IMR-90 (cell line): ENCODE data around the gene ITFG2. TPM values are rescaled to one million over a fixed set of nuclear protein-coding genes. Genes with fewer than 3 reads are reported as not detected.

Source experiments
- ATAC-seq: fragments of 200-7000 bp; cut with Tn5 transposase; 2 replicates; pipeline ENCODE4 v1.9.1; 2020; ENCODE audit warnings: low read depth, mild to moderate bottlenecking, moderate library complexity
- BruUV-seq: library from RNA; stranded (reverse); fragments of 400-500 nt; replicated peaks from 2 replicates; lab custom pipeline; 2021; lab: Mats Ljungman, UMichigan
- CTCF ChIA-PET: fragments of 300-600 bp; formaldehyde crosslinking; extraction: SDS; loops from one replicate; lab custom pipeline; 2021; ENCODE audit warnings: antibody characterized with exemption; lab: Yijun Ruan, JAX
- POLR2A ChIA-PET: fragments of 300-600 bp; sonication (Branson Sonifier 250); formaldehyde crosslinking; loops from one replicate; lab custom pipeline; 2022; ENCODE audit warnings: antibody characterized with exemption; ENCODE audit not compliant: unreplicated experiment; lab: Charles Lee
- DNase-seq: peaks from one replicate; pipeline ENCODE4 v3.0.0; 2013
- H2AFZ ChIP-seq: replicated peaks from 2 replicates; pipeline ENCODE3; 2013; ENCODE audit warnings: low read length, mild to moderate bottlenecking; ENCODE audit not compliant: poor library complexity
- H2AK5ac ChIP-seq: 2 replicates; pipeline ENCODE4 v1.6.1; 2013; ENCODE audit warnings: low read depth, low read length, inconsistent platforms
- H2AK9ac ChIP-seq: replicated peaks from 2 replicates; pipeline ENCODE3; 2013; ENCODE audit warnings: mild to moderate bottlenecking, low read depth, low read length, moderate library complexity; ENCODE audit not compliant: poor library complexity
- H2BK120ac ChIP-seq: 2 replicates; pipeline ENCODE4 v1.6.1; 2013; ENCODE audit warnings: low read depth, low read length, inconsistent platforms
- H2BK15ac ChIP-seq: 3 replicates; pipeline ENCODE4 v1.6.1; 2013; ENCODE audit warnings: low read depth, low read length, inconsistent platforms
- H2BK20ac ChIP-seq: 2 replicates; pipeline ENCODE4 v1.6.1; 2013; ENCODE audit warnings: low read depth, mild to moderate bottlenecking, inconsistent platforms, low read length, moderate library complexity
- H2BK5ac ChIP-seq: 2 replicates; pipeline ENCODE4 v1.6.1; 2013; ENCODE audit warnings: mild to moderate bottlenecking, low read depth, low read length, inconsistent platforms; ENCODE audit not compliant: poor library complexity, severe bottlenecking
- H3K14ac ChIP-seq: replicated peaks from 2 replicates; pipeline ENCODE4 v1.6.1; 2013; ENCODE audit warnings: low read depth, low read length, inconsistent platforms
- H3K18ac ChIP-seq: 2 replicates; pipeline ENCODE4 v1.6.1; 2013; ENCODE audit warnings: low read depth, low read length, control low read depth
- H3K23ac ChIP-seq: 2 replicates; pipeline ENCODE4 v1.6.1; 2013; ENCODE audit warnings: low read depth, low read length, inconsistent platforms
- H3K27ac ChIP-seq: 2 replicates; pipeline ENCODE4 v1.5.1; 2013; ENCODE audit warnings: mild to moderate bottlenecking, control low read depth, low read length; ENCODE audit not compliant: insufficient read depth
- H3K27me3 ChIP-seq: 2 replicates; pipeline ENCODE4 v1.6.1; 2013; ENCODE audit warnings: low read length; ENCODE audit not compliant: control insufficient read depth, insufficient read depth
- H3K36me3 ChIP-seq: 2 replicates; pipeline ENCODE4 v1.6.1; 2013; ENCODE audit warnings: low read length, mixed read lengths; ENCODE audit not compliant: control insufficient read depth, insufficient read depth
- H3K4ac ChIP-seq: 2 replicates; pipeline ENCODE4 v1.6.1; 2013; ENCODE audit warnings: low read depth, low read length, inconsistent platforms
- H3K4me1 ChIP-seq: 2 replicates; pipeline ENCODE4 v1.6.1; 2013; ENCODE audit warnings: low read length, mixed read lengths; ENCODE audit not compliant: control insufficient read depth, insufficient read depth
- H3K4me2 ChIP-seq: 2 replicates; pipeline ENCODE4 v1.6.1; 2013; ENCODE audit warnings: low read depth, mild to moderate bottlenecking, control low read depth, low read length, moderate library complexity
- H3K4me3 ChIP-seq: 2 replicates; pipeline ENCODE4 v1.5.1; 2013; ENCODE audit warnings: low read depth, mild to moderate bottlenecking, control low read depth, low read length, moderate library complexity; ENCODE audit not compliant: insufficient read depth
- H3K56ac ChIP-seq: 2 replicates; pipeline ENCODE4 v1.6.1; 2013; ENCODE audit warnings: low read length, inconsistent platforms; ENCODE audit not compliant: insufficient read depth; ENCODE audit errors: extremely low read depth
- H3K79me1 ChIP-seq, 2 experiments: 2 replicates each; pipeline ENCODE4 v1.6.1; 2013; ENCODE audit warnings: low read length in 2 of 2, inconsistent platforms in 1 of 2, low read depth in 1 of 2
- H3K9ac ChIP-seq: 2 replicates; pipeline ENCODE4 v1.6.1; 2013; ENCODE audit warnings: low read depth, low read length, control low read depth
- H3K9me1 ChIP-seq: 2 replicates; pipeline ENCODE4 v1.6.1; 2013; ENCODE audit warnings: low read length, inconsistent platforms; ENCODE audit not compliant: insufficient read depth
- H3K9me3 ChIP-seq: 2 replicates; pipeline ENCODE4 v1.6.1; 2013; ENCODE audit warnings: low read length; ENCODE audit not compliant: control insufficient read depth, insufficient read depth
- H4K20me1 ChIP-seq: 2 replicates; pipeline ENCODE4 v1.6.1; 2013; ENCODE audit warnings: low read length, inconsistent platforms; ENCODE audit not compliant: insufficient read depth
- H4K5ac ChIP-seq: 2 replicates; pipeline ENCODE4 v1.6.1; 2013; ENCODE audit warnings: mild to moderate bottlenecking, low read depth, low read length, control low read depth
- H4K8ac ChIP-seq, 2 experiments: 2 replicates each; pipeline ENCODE4 v1.6.1; 2013; ENCODE audit warnings: low read depth in 2 of 2, low read length in 2 of 2, control low read depth in 1 of 2, inconsistent platforms in 1 of 2
- H4K91ac ChIP-seq: 2 replicates; pipeline ENCODE4 v1.6.1; 2013; ENCODE audit warnings: low read depth, low read length, inconsistent platforms; ENCODE audit not compliant: insufficient read depth
- BHLHE40 ChIP-seq: fragments of 150-350 bp; IDR thresholded peaks from 2 replicates; pipeline ENCODE4 v1.6.1; 2016; ENCODE audit warnings: mild to moderate bottlenecking, low read depth, low read length
- CEBPB ChIP-seq: IDR thresholded peaks from 2 replicates; pipeline ENCODE4 v1.6.1; 2012; ENCODE audit warnings: low read depth, low read length, improper control_type of control experiment
- CHD1 ChIP-seq: IDR thresholded peaks from 2 replicates; pipeline ENCODE4 v1.6.1; 2012; ENCODE audit warnings: low read depth, low read length, improper control_type of control experiment
- CTCF ChIP-seq: conservative IDR thresholded peaks from 2 replicates; pipeline ENCODE4 v1.5.1; 2012; ENCODE audit warnings: mild to moderate bottlenecking, low read depth, low read length, improper control_type of control experiment
- ELK1 ChIP-seq: fragments of 150-350 bp; IDR thresholded peaks from 2 replicates; pipeline ENCODE4 v1.6.1; 2016; ENCODE audit warnings: low read depth, mild to moderate bottlenecking, low read length, moderate library complexity, borderline replicate concordance
- FOS ChIP-seq: fragments of 150-350 bp; IDR thresholded peaks from 2 replicates; pipeline ENCODE4 v1.6.1; 2016; ENCODE audit warnings: low read depth, low read length
- MAFK ChIP-seq: IDR thresholded peaks from 2 replicates; pipeline ENCODE4 v1.6.1; 2012; ENCODE audit warnings: low read depth, low read length, improper control_type of control experiment
- MAZ ChIP-seq: IDR thresholded peaks from 2 replicates; pipeline ENCODE4 v1.6.1; 2012; ENCODE audit warnings: low read depth, mild to moderate bottlenecking, low read length, improper control_type of control experiment, moderate library complexity, borderline replicate concordance
- MXI1 ChIP-seq: IDR thresholded peaks from 2 replicates; pipeline ENCODE4 v1.6.1; 2012; ENCODE audit warnings: low read depth, mild to moderate bottlenecking, low read length, moderate library complexity, borderline replicate concordance
- NFE2L2 ChIP-seq: fragments of 150-350 bp; IDR thresholded peaks from 2 replicates; pipeline ENCODE4 v1.6.1; 2016; ENCODE audit warnings: low read depth, mild to moderate bottlenecking, low read length
- POLR2A ChIP-seq: IDR thresholded peaks from 2 replicates; pipeline ENCODE4 v1.6.1; 2012; ENCODE audit warnings: mild to moderate bottlenecking, low read depth, low read length
- RAD21 ChIP-seq: IDR thresholded peaks from 2 replicates; pipeline ENCODE4 v1.6.1; 2012; ENCODE audit warnings: low read length, improper control_type of control experiment
- RCOR1 ChIP-seq: IDR thresholded peaks from 2 replicates; pipeline ENCODE4 v1.6.1; 2012; ENCODE audit warnings: mild to moderate bottlenecking, low read length, improper control_type of control experiment; ENCODE audit not compliant: insufficient replicate concordance
- RFX5 ChIP-seq: IDR thresholded peaks from 2 replicates; pipeline ENCODE4 v1.8.0; 2012; ENCODE audit warnings: low read depth, mild to moderate bottlenecking, low read length, moderate library complexity
- SMC3 ChIP-seq: fragments of 150-350 bp; IDR thresholded peaks from 2 replicates; pipeline ENCODE4 v1.6.1; 2016; ENCODE audit warnings: low read depth, mild to moderate bottlenecking, antibody characterized with exemption, low read length, moderate library complexity
- USF2 ChIP-seq: fragments of 150-350 bp; IDR thresholded peaks from 2 replicates; pipeline ENCODE4 v1.6.1; 2017; ENCODE audit warnings: mild to moderate bottlenecking, antibody characterized with exemption, low read length, low read depth
- WGBS, 2 experiments: methylation state at CpG; one replicate each; pipeline versions ENCODE4 v1.1.5 to v1.1.7; 2013; ENCODE audit warnings: missing lambda C conversion rate in 2 of 2; ENCODE audit not compliant: insufficient read length in 1 of 2; ENCODE audit errors: extremely low coverage in 2 of 2; 5-methylcytosine and 5-hydroxymethylcytosine counted together
- dilution Hi-C: fragments of 300-500 bp; cut with HindIII; formaldehyde crosslinking; loops from one replicate; pipeline ENCODE4 v1.14.3; 2018; ENCODE audit warnings: low sequenced_read_pairs; ENCODE audit not compliant: unreplicated experiment
- in situ Hi-C: fragments of 300-500 bp; cut with MboI; formaldehyde crosslinking; loops from 3 replicates; pipeline ENCODE4 v1.14.3; 2019; ENCODE audit warnings: low sequenced_read_pairs, inconsistent platforms, mixed read lengths
- intact Hi-C: fragments of 100-400 bp; cut with micrococcal nuclease; formaldehyde crosslinking; loops from 2 replicates; pipeline ENCODE4 v1.10.0; 2022
- polyA plus RNA-seq, 3 experiments: library from polyadenylated mRNA; depleted of rRNA; stranded (reverse); fragments of >200 nt; gene quantifications; 2 replicates each; pipeline ENCODE4 v1.2.3, GENCODE V29; 2012; ENCODE audit warnings: low replicate concordance in 1 of 3
- total RNA-seq: library from RNA; depleted of rRNA; stranded (reverse); fragments of >200 nt; gene quantifications from 2 replicates; pipeline ENCODE4 v1.2.3, GENCODE V29; 2012

Gene ITFG2
- total and polyA plus RNA-seq, 2 of the 4 experiments (the other 2 are of a cell fraction) = 20.3 to 25.5 TPM

- Histone ChIP-seq H3K4me3 (no peak overlapping the region), H2AK5ac (no peak overlapping the region), H3K36me3 (peaks cover 65% of the 10 kb centered on the region), H3K27me3 (no peaks in the 10 kb centered on the region), H4K5ac (no peak overlapping the region), H3K9ac (no peak overlapping the region), H2BK15ac (no peak overlapping the region), H2AFZ (no peak overlapping the region), H2BK120ac (no peak overlapping the region), H3K56ac (no peak overlapping the region), H3K27ac (no peak overlapping the region), H2BK5ac (no peak overlapping the region), H3K79me1 (peaks cover 3 to 20% of the 10 kb centered on the region in 2 experiments), H3K4me2 (no peak overlapping the region), H3K23ac (no peak overlapping the region), H3K18ac (no peak overlapping the region), H3K14ac (no peak overlapping the region), H3K9me1 (no peaks in the 10 kb centered on the region), H4K8ac (no peak overlapping the region), H4K20me1 (no peaks in the 10 kb centered on the region), H3K9me3 (no peaks in the 10 kb centered on the region), H3K4ac (no peak overlapping the region), H2BK20ac (no peak overlapping the region), H2AK9ac (no peak overlapping the region), H4K91ac (no peak overlapping the region), H3K4me1 (no peaks in the 10 kb centered on the region)
- ATAC-seq = no peak
- no peak for DNase-seq
- no TSS peak for BruUV-seq
- intact Hi-C loops = no loop called here
- TF ChIP-seq BHLHE40 (no peak), CEBPB (no peak), RCOR1 (no peak), RFX5 (no peak), MAZ (no peak), CTCF (no peak), MXI1 (no peak), MAFK (no peak), POLR2A (no peak), NFE2L2 (no peak), FOS (no peak), SMC3 (no peak), CHD1 (no peak), RAD21 (no peak), USF2 (no peak), ELK1 (no peak)
- in situ Hi-C loops = no loop called here
- ChIA-PET POLR2A (no interaction called here), CTCF (no interaction called here)
- dilution Hi-C loops = no loop called here
- WGBS, 2 experiments = 100% methylated on average over 1 of the region's 9 CpGs; no CpG with 5 or more reads in 1 of the 2 experiments
Measured at GRCh38 chr12:2820432-2820831, 8.0 kb downstream of the ITFG2 start.
